Breast epithelium (tissue), 3 donors: ENCODE data around the gene SHISAL2B.

ENCODE experiments used
- CTCF ChIP-seq, 3 donors: fragments of 450-650 bp; IDR thresholded peaks; one replicate each; pipeline ENCODE4 v1.5.1; 2016 to 2017; ENCODE audit warnings: antibody characterized with exemption in 3 of 3, mild to moderate bottlenecking in 3 of 3, moderate library complexity in 3 of 3
- POLR2AphosphoS5 ChIP-seq, 3 donors: sonication (generic); formaldehyde crosslinking; IDR thresholded peaks; one replicate each; pipeline ENCODE4 v1.6.1; 2017; ENCODE audit warnings: antibody characterized with exemption in 3 of 3

GRCh38 chr5:64690104-64690416 lies 243 bp upstream of the SHISAL2B start:
- TF ChIP-seq CTCF (IDR thresholded peaks at IDR 0.05) = no peak
- no peak for TF ChIP-seq POLR2AphosphoS5 (IDR thresholded peaks at IDR 0.05)
